HL-60/S4 treated with phorbol 12-myristate 13-acetate at 8.2 ng/mL for 4 days and 3 days (cell line): ENCODE data around the gene PBX1.

Experiments
- in situ Hi-C: fragments of 300-500 bp; cut with MboI; formaldehyde crosslinking; loops from 2 replicates; pipeline ENCODE4 v1.15.0; 2022; ENCODE audit warnings: low sequenced_read_pairs

Gene PBX1

DNA sequence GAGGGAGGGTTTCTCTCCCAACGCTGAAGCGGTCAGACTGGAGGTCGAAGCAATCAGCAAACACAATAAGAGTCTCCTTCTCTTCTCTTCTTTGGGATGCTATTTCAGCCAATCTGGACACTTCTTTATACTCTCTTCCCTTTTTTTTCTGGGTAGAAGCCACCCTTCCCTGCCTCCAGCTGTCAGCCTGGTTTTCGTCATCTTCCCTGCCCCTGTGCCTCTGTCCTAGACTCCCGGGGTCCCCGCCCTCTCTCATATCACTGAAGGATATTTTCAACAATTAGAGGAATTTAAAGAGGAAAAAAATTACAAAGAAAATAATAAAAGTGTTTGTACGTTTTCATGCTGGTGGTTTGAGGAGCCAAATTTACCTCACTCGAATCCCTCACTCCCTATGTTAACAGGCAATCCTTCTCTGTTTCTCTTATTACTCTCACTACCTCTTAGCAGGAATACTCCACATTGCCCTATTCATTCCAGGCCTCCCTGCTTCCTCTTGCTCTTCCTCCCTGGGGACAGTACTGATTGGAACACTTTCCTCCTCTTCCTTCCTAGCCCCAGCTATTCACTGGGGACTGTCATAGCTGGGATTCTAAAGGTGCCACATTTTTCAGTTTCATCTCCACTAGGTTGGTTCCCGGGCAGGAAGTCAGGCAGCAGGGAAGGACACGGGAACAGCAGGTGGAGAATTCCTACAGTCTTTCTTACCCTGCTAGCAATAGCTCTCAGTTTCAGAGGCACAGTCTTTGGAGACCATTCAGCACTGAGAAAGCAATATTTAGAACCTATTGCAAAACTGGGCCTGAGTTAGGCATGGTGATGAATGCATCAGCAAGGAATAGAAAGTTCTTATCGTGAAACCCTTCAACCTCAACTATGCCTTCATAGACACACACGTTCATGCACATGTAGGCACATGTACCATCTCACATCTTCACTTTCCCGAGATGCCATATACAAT, 288.0 kb downstream of the PBX1 start:
- in situ Hi-C loops, result no loop called here

DNA sequence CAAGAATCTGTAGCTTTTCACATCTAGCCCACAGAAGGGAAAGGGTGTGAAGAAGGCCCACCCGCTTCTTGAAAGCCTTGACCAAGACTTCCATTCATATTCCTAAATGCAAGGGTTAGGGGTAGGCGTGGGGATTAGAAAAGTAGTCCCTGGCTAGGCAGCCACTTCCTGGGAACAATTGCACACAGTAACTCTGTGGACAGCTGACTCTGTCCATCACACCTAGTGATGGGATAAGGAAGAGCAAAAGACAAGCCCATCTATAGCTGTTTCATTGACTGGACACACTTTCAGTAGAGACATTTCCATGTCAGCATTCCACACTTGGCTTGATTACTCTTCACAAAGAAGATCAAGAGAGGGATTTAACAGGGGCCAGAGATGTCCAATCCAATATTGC, 294.2 kb downstream of the PBX1 start:
- in situ Hi-C loops, result no loop called here

DNA sequence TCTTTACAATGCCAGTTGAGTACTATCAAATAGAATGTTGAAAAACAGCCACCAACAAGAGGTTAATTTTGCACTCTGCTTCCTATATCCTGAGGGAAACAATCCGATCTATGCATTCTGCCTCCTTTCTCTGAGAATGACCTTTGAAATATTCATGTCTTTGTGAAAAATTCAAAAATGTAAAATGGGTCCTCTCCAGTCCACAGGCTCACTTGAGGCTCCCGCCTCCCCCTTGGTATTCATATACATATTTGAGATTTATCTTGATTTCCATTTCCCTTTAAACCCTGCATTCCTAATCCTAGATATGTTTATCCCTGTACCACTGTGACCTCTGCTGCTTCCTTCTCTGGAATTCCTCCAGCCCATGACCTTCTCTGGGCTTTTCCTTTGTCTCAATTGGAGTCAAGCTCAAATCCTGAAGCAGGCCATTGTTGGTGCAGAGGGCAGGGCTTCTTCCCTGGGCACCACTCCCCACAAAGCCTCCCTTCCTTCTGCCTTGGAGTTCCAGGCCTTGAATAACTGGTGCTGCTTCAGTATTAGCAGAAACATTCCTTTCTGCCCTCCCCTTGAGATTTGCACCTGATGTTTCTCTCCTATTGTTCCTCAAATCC, 296.8 kb downstream of the PBX1 start:
- in situ Hi-C loops, result no loop called here

DNA sequence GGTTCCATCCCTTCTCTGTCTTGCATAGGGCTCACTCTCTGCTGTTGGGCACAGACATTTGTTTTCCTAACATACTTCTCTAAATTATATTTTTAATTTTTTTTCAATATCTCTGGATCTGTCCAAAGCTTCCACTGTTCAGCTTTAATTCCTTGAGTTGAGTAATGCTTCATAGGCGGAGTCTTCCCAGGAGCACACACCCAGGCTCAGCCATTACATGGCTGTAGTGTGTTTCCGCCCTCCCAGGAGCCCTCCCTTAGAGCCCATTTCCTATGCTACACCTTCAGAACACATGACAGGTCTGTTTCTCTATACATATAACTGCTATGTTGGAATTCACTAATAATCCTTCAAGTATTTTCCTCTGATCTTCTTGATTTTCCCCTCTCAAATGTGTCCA, 297.4 kb downstream of the PBX1 start:
- in situ Hi-C loops, result no loop called here

- in situ Hi-C loops, result no loop called here
These were observed 298.5 kb downstream of the PBX1 start for GRCh38 chr1:164857439-164857838.

- in situ Hi-C loops, result no loop called here
These were observed 299.2 kb downstream of the PBX1 start for GRCh38 chr1:164858096-164858632.

DNA sequence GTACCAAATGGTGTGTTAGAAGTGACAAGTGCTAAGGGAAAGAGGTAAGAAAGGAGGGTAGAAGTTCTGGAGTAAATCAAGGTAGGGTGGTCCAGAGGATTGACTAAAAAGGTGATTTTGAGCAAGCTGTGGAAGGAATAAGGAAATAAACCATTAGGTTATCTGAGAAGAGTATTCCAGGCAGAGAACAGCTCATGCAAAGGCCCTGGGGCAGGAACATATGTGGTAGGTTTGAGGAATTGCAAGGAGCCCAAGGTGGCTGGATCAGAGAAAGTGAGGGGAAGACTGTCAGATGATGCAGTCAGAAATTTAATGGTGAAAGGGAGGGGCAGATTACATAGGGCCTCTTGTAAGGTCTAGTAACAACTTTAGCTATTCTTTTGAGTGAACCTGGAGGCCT, 302.6 kb downstream of the PBX1 start:
- in situ Hi-C loops, result no loop called here

DNA sequence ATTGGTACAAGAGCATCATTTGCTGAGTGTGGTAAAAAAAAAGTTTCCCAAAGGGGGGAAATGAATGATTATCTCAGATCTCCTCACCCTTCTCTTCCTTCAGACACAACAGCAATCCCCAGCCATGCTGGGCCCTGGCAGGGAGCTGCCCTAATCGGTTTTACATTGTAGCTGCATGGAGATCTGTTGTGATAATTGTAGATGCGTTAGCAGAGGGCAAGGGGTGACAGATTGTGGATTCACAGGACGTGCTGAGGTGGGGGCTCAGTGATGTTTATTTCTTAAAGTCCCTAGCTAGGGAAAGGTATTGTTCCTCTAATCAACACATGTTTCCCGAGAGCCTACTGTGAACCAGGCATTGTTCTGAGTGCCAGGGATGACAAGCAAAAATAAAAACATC, 304.1 kb downstream of the PBX1 start:
- in situ Hi-C loops, result no loop called here

DNA sequence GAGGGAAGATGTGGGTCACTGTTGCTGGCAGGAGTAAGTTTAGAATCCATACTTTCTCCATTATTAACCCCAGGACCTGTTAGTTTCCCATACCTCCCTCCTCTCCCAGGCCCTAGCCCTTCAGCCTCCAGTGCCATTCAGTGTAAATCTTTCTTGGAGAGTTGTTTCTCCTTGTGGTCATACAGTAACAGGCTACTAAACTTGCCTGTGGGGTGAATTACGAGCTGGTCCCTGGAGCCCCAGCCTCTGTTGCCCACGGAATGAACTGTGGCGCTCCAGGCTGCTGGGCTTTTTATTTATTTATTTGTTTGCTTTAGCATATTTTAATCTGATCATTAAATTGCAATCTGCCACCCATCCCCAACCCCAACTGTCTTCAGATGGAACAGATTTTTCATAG, 305.2 kb downstream of the PBX1 start:
- in situ Hi-C loops, result no loop called here

GRCh38 chr1:164865385-164865784, 306.4 kb downstream of the PBX1 start:
- in situ Hi-C loops, result no loop called here

GRCh38 chr1:164867590-164867989, 308.6 kb downstream of the PBX1 start:
- in situ Hi-C loops, result no loop called here

GRCh38 chr1:164868990-164869389, 310.0 kb downstream of the PBX1 start:
- in situ Hi-C loops, result no loop called here

DNA sequence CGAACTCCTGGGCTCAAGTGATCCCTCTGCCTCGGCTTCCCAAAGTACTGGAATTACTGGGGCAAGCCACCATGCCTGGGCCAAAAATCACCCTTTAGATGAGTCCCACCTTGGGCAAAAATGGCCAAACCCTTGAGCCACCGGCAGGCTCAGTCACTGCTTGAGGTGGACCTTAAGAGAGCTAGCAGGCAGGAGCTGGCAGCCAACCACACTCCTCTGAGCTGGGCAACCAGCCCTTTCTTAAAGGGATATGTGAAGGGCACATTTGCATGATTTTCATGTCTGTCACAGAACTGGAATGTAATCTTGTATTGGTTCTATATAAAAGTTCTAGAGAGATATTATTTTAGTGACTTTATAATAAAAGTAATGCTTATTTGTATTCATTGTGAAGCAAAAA, 316.5 kb downstream of the PBX1 start:
- in situ Hi-C loops, result no loop called here

DNA sequence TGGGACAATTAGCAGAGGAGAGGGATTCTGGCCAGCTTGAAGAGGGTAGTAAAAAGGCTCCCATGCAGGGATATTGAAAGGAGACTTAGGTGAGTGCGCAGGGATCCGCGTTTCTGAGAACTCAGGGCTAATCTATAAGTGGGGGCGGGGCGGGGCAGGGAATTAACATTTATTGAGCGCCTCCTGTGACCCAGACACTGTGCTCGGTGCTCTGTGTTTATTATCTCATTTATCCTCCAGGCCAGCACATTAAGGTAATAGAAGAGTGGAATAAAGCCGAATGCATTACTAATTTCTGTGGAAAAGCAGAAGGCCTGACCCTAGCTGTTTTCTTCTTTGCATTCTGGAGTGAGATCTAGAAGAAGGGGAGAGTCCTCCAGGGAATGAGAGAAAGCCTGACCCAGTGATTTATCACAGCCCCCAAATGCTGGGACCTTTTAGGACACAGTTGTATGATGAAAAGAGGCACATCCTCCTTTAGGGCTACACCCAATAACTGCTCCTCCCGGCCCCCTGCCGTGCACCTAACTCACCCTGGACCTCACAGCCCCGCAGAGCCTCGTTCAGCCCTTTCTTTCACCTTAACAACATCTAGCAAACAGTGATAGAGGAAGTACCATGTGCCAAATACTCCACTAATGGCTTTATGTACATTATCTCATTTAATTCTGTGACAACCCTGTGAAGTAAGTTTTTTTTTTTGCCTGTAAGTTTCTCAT, 317.6 kb downstream of the PBX1 start:
- in situ Hi-C loops, result no loop called here

- in situ Hi-C loops, result no loop called here
These were observed 321.2 kb downstream of the PBX1 start for GRCh38 chr1:164880199-164880598.

DNA sequence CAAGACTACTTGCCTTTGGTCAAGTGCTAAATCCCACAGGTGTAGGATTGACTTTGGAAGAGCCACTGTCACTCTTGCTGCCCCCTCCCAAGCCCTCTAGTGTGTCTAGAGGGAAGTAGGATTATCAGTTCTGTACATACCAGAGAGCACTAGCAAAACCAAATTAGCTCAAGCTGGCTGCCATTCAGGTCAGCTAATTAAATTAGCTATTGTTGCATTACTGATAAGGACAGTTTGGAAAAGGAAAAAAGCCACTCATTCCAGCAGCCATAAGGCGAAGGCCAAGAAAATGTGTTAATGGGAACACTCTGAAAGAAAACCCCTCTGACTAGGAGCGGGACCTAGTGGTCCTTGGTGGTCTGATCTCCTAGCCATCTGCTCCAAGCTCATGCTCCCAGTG, 321.7 kb downstream of the PBX1 start:
- in situ Hi-C loops, result no loop called here

DNA sequence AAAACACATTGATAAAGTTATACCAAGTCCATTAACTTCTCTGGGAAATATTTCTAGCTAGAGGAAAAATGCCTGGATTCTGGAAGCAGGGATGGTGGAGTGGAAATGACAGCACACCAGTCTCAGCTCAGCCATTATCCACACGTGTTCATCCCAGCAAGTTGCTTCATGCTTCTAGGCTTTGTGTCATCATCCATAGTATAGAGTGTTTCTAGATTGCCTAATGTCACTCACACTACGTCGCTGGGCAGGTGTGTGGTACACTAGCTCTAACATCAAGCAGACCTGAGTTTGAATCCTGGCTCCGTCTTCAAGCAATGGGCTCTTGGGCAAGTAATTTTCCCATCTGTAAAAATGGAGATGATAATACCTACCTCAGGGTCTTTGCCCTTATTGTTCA, 326.3 kb downstream of the PBX1 start:
- in situ Hi-C loops, result no loop called here

DNA sequence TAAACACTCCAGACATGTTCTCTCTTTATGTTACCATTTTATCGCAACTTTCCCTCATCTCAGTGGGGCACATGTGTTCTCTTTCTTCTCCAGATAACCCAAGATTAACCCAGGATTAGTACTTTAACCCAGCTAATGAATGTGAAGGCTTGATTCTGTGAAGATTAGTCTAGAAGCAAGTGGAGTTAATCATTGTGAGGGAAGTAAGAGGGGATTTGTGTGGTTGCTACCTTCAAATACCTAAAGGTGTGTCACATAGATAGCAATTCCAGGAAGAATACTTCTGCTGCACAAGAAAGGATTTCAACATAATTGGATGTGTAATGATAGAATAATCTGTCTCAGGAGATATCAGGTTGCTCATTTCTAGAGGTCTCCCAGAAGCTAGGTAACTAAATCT, 327.1 kb downstream of the PBX1 start:
- in situ Hi-C loops, result no loop called here

DNA sequence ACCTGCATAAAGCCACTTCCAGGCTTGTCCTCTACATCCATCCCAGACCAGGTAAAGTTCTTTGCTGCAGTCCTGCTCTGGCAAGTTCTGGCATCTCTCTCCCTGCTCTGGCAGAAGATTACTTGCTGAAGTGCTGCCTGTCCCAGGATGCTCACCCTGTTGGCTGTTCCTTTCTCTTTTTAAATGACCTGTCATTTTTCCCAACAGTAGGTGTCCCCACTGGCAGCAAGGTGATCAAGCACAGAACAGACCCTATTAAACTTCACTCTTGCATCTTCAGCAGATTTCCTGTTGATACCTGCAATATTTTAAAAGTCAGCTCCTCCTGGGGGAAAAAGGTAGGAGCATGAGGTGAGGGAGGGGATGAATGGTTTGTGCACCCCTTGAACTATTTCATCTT, 332.6 kb downstream of the PBX1 start:
- in situ Hi-C loops, result no loop called here

- in situ Hi-C loops, result no loop called here
These were observed 336.3 kb downstream of the PBX1 start for GRCh38 chr1:164895026-164895912.

- in situ Hi-C loops, result no loop called here
These were observed 342.0 kb downstream of the PBX1 start for GRCh38 chr1:164901031-164901430.
